Activated CD4-positive, alpha-beta T cell treated with anti-CD3 and anti-CD28 coated beads, Interleukin-2, amount 10 ng/mL, durations not matched to agents 7 days and 5 days (primary cell): ENCODE measurements around the gene TMEM236. TPM values are rescaled to one million over a fixed set of nuclear protein-coding genes. Genes with fewer than 3 reads are reported as not detected.

Experiments
- CTCF ChIA-PET: fragments of 350-600 bp; sonication (Branson Sonifier 250); formaldehyde crosslinking; loops from one replicate; lab custom pipeline; 2021; ENCODE audit warnings: antibody characterized with exemption; lab: Charles Lee
- POLR2A ChIA-PET: fragments of 350-600 bp; sonication (Branson Sonifier 250); formaldehyde crosslinking; loops from one replicate; lab custom pipeline; 2021; ENCODE audit warnings: antibody characterized with exemption; lab: Charles Lee
- DNase-seq: peaks from one replicate; pipeline ENCODE4 v3.0.0-alpha.2; 2020
- H3K27ac Mint-ChIP-seq: one replicate; pipeline ENCODE4 v1.8.0; 2021; ENCODE audit warnings: mild to moderate bottlenecking, moderate library complexity, mixed read lengths
- H3K27me3 Mint-ChIP-seq: one replicate; pipeline ENCODE4 v1.8.0; 2021; ENCODE audit warnings: mixed read lengths
- H3K36me3 Mint-ChIP-seq: one replicate; pipeline ENCODE4 v1.8.0; 2021; ENCODE audit warnings: low read depth, mixed read lengths
- H3K4me1 Mint-ChIP-seq: one replicate; pipeline ENCODE4 v1.8.0; 2021; ENCODE audit warnings: mixed read lengths
- H3K4me3 Mint-ChIP-seq: one replicate; pipeline ENCODE4 v1.8.0; 2021; ENCODE audit warnings: mild to moderate bottlenecking, moderate library complexity, mixed read lengths
- H3K9me3 Mint-ChIP-seq: one replicate; pipeline ENCODE4 v1.8.0; 2021; ENCODE audit warnings: mixed read lengths
- total RNA-seq, 2 experiments: library from RNA; stranded (reverse); gene quantifications; one replicate each; pipeline ENCODE4 v1.2.3, GENCODE V29; 2021

The TMEM236 gene
- total RNA-seq, 2 experiments from 2014 or later, result 0.04 TPM; not detected in 1

DNA sequence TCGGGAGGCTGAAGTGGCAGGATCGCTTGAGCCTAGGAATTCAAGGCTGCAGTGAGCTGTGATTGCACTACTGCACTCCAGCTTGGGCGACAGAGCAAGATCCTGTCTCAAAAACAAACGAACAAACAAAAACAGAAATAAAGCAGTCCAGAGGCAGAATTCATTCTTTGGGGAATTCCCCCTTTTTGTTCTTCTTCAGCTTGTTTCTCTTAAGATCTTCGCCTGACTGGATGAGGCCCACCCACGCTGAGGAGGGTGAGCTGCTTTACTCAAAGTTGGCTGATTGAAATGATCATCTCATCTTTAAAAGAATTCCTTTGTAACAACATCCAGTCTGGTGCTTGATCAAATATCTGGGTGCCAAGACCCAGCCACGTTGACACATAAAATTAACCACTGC lies 67.8 kb downstream of the TMEM236 start:
- no peak overlapping the region for H3K4me3 Mint-ChIP-seq
- ChIA-PET CTCF (no interaction called here), POLR2A (no interaction called here)
- peaks cover 5% of the 10 kb centered on the region for H3K27me3 Mint-ChIP-seq
- no peak for DNase-seq
- no peaks in the 10 kb centered on the region for H3K36me3 Mint-ChIP-seq
- H3K27ac Mint-ChIP-seq, result no peak overlapping the region
- H3K4me1 Mint-ChIP-seq, result no peaks in the 10 kb centered on the region
- H3K9me3 Mint-ChIP-seq, result no peaks in the 10 kb centered on the region

DNA sequence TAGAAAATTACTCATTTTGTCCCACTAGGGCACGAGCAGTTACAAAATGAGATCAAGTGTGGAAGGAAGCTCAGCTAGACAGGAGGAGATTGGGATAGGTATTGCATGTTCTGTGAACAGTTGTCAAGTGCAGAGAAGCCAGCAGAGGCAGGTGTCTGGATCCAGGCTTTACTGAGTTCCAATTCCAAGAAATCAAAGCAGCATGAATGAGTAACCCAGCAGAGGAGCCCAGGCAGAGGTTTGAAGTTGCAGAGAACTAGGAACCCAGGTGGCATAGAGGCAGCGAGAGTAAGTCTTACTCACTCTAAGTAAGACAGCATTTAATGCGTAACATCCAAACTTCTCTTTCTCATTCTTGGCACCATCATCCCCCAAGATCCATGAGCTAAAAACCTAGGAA lies 68.9 kb downstream of the TMEM236 start:
- ChIA-PET POLR2A (interaction anchor here (0.6 kb wide), 1 partner anchor 1338 kb away, joined by 5 read pairs; no protein-coding TSS in a partner anchor), CTCF (no interaction called here)
- H3K4me1 Mint-ChIP-seq, result no peaks in the 10 kb centered on the region
- DNase-seq, result no peak
- no peak overlapping the region for H3K27ac Mint-ChIP-seq
- no peaks in the 10 kb centered on the region for H3K36me3 Mint-ChIP-seq
- H3K9me3 Mint-ChIP-seq, result no peaks in the 10 kb centered on the region
- no peak overlapping the region for H3K4me3 Mint-ChIP-seq
- H3K27me3 Mint-ChIP-seq, result peaks cover 7% of the 10 kb centered on the region

DNA sequence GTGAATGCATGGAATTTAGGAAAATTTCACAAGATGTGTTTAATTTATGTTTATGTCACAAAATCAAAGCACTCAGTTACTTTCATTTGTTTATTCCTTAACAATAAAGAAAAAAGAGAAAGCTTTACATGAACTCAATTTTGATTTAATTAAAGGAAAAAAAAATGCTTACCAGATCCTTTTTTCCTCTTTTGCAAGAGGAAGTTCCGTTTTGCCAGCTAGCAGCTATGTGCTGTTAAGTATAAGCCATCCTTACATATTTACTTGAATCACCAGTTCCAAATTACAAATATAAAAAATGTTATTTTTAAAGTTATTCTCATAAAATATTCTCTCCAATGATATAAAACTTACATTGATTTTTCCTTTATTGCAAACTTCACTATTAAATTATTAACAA lies 69.9 kb downstream of the TMEM236 start:
- no peak overlapping the region for H3K4me3 Mint-ChIP-seq
- no peaks in the 10 kb centered on the region for H3K36me3 Mint-ChIP-seq
- H3K27ac Mint-ChIP-seq, result no peak overlapping the region
- POLR2A ChIA-PET, result no interaction called here
- no peaks in the 10 kb centered on the region for H3K4me1 Mint-ChIP-seq
- peaks cover 7% of the 10 kb centered on the region for H3K27me3 Mint-ChIP-seq
- H3K9me3 Mint-ChIP-seq, result no peaks in the 10 kb centered on the region
- CTCF ChIA-PET, result interaction anchor here (0.6 to 0.9 kb wide), 2 partner anchors 17 to 226 kb away, joined by 3 to 5 read pairs; no protein-coding TSS in a partner anchor
- DNase-seq, result no peak

GRCh38 chr10:17831341-17831740 lies 79.3 kb downstream of the TMEM236 start:
- no peak overlapping the region for H3K4me3 Mint-ChIP-seq
- POLR2A ChIA-PET, result no interaction called here
- CTCF ChIA-PET, result no interaction called here
- H3K4me1 Mint-ChIP-seq, result no peaks in the 10 kb centered on the region
- H3K27me3 Mint-ChIP-seq, result peaks cover 4% of the 10 kb centered on the region
- H3K27ac Mint-ChIP-seq, result no peak overlapping the region
- H3K9me3 Mint-ChIP-seq, result no peaks in the 10 kb centered on the region
- no peak for DNase-seq
- no peaks in the 10 kb centered on the region for H3K36me3 Mint-ChIP-seq

DNA sequence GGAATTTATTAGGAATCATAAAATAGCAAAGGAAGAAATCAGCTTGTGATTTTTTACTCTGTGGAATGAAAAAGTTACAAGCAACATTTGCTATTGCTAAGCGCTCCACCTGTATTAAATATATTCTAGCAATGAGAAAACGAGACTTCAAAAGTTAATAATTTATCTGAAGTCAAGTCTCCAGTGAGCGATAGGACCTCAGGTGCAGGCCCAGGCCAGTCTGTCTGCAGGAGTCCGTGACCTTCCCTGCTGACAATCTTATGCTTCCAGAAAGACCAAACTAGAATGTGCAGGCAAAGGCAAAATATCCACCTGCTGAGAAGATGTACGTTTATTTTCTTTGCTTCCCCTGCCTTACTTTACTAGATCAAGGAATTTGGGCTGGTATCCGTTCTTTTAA lies 79.9 kb downstream of the TMEM236 start:
- CTCF ChIA-PET, result no interaction called here

GRCh38 chr10:17833656-17834055 lies 81.7 kb downstream of the TMEM236 start:
- DNase-seq, result no peak
- H3K4me3 Mint-ChIP-seq, result no peak overlapping the region
- no peak overlapping the region for H3K27ac Mint-ChIP-seq
- peaks cover 8% of the 10 kb centered on the region for H3K27me3 Mint-ChIP-seq
- no peaks in the 10 kb centered on the region for H3K9me3 Mint-ChIP-seq
- H3K4me1 Mint-ChIP-seq, result no peaks in the 10 kb centered on the region
- CTCF ChIA-PET, result no interaction called here
- H3K36me3 Mint-ChIP-seq, result no peaks in the 10 kb centered on the region
- POLR2A ChIA-PET, result no interaction called here

More for the DNA sequence above, 79.9 kb downstream of the TMEM236 start:
- H3K27ac Mint-ChIP-seq, result no peak overlapping the region
- no peaks in the 10 kb centered on the region for H3K36me3 Mint-ChIP-seq
- peaks cover 4% of the 10 kb centered on the region for H3K27me3 Mint-ChIP-seq
- POLR2A ChIA-PET, result no interaction called here
- H3K9me3 Mint-ChIP-seq, result no peaks in the 10 kb centered on the region
- no peak overlapping the region for H3K4me3 Mint-ChIP-seq
- no peaks in the 10 kb centered on the region for H3K4me1 Mint-ChIP-seq
- DNase-seq, result no peak

DNA sequence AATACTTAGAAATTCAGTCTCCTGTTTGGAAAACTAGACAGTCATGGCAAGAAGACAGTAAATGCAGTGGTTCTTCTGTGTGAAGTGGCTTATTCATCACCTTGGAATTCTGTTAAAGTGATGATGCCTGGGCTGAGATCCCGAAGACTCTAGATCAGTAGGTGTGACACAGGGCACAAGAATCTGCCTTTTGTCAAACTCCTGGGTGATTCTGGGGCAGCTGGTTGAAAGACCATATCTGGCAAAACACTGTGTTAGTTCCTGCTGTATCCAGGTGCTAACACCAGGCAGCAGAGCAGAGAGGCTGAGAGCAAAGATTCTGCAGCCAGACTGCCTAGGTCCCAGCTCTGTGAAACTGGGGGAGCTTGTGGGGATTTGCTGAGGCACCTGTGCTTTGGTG lies 83.7 kb downstream of the TMEM236 start:
- peaks cover 8% of the 10 kb centered on the region for H3K27me3 Mint-ChIP-seq

DNA sequence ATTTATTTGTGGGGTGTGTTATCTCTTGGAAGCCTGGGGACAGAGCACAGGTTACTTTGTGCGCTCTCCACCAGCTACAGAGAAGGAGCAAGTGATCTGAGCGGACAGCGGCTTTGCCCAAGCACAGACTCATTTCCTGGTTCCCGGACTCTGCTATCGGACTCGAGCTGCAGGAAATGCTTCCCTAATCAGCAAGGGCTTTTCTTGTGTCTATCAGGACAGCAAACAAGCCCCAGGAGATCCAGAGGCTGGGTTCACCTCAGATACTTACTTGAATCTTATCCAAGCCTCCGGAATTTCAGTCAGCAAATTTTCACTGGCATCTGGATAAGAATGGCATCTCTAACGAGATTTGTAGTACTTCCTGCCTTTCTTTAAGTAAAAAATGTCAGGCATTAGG lies 84.9 kb downstream of the TMEM236 start:
- ChIA-PET POLR2A (no interaction called here), CTCF (no interaction called here)
- Mint-ChIP-seq H3K9me3 (no peaks in the 10 kb centered on the region), H3K27ac (no peak overlapping the region), H3K36me3 (no peaks in the 10 kb centered on the region), H3K27me3 (peaks cover 8% of the 10 kb centered on the region), H3K4me3 (no peak overlapping the region), H3K4me1 (no peaks in the 10 kb centered on the region)
- DNase-seq, result no peak

More for the DNA sequence above, 83.7 kb downstream of the TMEM236 start:
- H3K4me1 Mint-ChIP-seq, result no peaks in the 10 kb centered on the region
- POLR2A ChIA-PET, result no interaction called here
- H3K9me3 Mint-ChIP-seq, result no peaks in the 10 kb centered on the region
- CTCF ChIA-PET, result interaction anchor here (0.6 kb wide), 1 partner anchor 1471 kb away, joined by 3 read pairs; no protein-coding TSS in a partner anchor
- H3K36me3 Mint-ChIP-seq, result no peaks in the 10 kb centered on the region
- no peak for DNase-seq
- H3K27ac Mint-ChIP-seq, result no peak overlapping the region
- no peak overlapping the region for H3K4me3 Mint-ChIP-seq

- Mint-ChIP-seq H3K4me3 (no peak overlapping the region), H3K9me3 (no peaks in the 10 kb centered on the region), H3K36me3 (no peaks in the 10 kb centered on the region), H3K27ac (no peak overlapping the region), H3K27me3 (peaks cover 8% of the 10 kb centered on the region), H3K4me1 (no peaks in the 10 kb centered on the region)
- ChIA-PET CTCF (interaction anchor here (0.9 kb wide), 1 partner anchor 10 kb away, joined by 3 read pairs; no protein-coding TSS in a partner anchor), POLR2A (no interaction called here)
- no peak for DNase-seq
Measured at GRCh38 chr10:17838080-17838648, 86.2 kb downstream of the TMEM236 start.

GRCh38 chr10:17841050-17841449 lies 89.0 kb downstream of the TMEM236 start:
- ChIA-PET POLR2A (no interaction called here), CTCF (no interaction called here)
- H3K27me3 Mint-ChIP-seq, result peaks cover 8% of the 10 kb centered on the region
- no peak overlapping the region for H3K4me3 Mint-ChIP-seq
- H3K36me3 Mint-ChIP-seq, result no peaks in the 10 kb centered on the region
- DNase-seq, result no peak
- H3K4me1 Mint-ChIP-seq, result no peaks in the 10 kb centered on the region
- no peaks in the 10 kb centered on the region for H3K9me3 Mint-ChIP-seq
- H3K27ac Mint-ChIP-seq, result no peak overlapping the region

DNA sequence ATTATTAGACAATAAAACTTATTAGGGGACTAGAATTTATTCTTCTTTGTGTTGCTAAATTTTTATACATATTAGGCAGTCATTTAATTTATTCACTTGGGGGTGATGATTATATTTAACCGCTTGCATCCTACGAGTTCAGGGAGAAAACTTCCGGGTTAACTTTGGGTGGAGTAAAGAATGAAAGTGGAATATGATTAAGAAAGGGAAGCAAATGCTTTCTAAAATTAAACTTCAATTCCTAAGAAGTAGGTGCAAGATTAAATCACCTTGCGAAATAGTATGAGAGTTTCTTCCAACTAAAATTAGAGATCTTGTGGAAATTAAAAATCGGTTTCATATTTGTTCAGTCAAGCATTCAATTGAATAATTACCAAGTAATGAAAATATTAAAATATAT lies 90.6 kb downstream of the TMEM236 start:
- H3K36me3 Mint-ChIP-seq, result no peaks in the 10 kb centered on the region
- no peak for DNase-seq
- CTCF ChIA-PET, result no interaction called here
- no peak overlapping the region for H3K4me3 Mint-ChIP-seq
- H3K4me1 Mint-ChIP-seq, result no peaks in the 10 kb centered on the region
- POLR2A ChIA-PET, result no interaction called here
- no peaks in the 10 kb centered on the region for H3K9me3 Mint-ChIP-seq
- H3K27me3 Mint-ChIP-seq, result peaks cover 6% of the 10 kb centered on the region
- H3K27ac Mint-ChIP-seq, result no peak overlapping the region

DNA sequence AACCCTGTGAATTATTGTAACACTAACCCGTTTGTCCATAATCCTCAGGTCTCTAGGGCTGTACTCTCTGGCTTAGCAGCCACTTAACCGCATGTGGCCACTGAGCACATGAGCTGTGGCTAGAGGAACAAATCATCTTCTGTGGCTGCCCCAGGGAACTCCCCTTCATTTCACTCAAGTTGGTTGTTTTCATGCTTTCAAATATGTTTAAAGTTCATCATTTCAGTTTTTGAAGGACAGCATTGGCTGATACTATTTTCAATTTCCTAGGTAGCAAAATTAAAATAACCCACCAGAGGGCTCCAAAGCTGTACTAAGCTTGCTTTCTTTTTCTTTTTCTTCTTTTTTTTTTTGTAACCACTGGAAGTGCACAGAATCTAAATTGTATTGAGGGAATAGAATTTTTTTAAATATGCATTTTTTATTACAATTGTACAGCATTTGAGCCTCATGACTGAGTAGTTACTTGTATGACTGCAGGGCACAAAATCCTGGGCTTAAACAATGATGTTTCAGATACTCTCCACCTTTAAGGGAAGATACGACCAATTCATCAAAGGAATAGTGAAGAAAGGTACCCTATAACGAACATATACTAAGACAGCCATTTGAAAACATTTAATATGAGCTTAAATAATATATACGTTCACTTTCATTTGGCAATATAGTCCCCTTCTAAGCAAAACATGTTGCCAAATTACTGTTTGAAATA lies 95.7 kb downstream of the TMEM236 start:
- H3K9me3 Mint-ChIP-seq, result no peaks in the 10 kb centered on the region
- no peak overlapping the region for H3K27ac Mint-ChIP-seq
- ChIA-PET POLR2A (interaction anchor here (0.5 to 0.6 kb wide), 2 partner anchors 44 to 233 kb away, joined by 3 read pairs; no protein-coding TSS in a partner anchor), CTCF (interaction anchor here (0.6 to 0.7 kb wide), 2 partner anchors 8 to 19 kb away, joined by 3 to 6 read pairs; no protein-coding TSS in a partner anchor)
- H3K4me1 Mint-ChIP-seq, result peaks cover 2% of the 10 kb centered on the region
- no peak for DNase-seq
- H3K36me3 Mint-ChIP-seq, result no peaks in the 10 kb centered on the region
- peaks cover 1% of the 10 kb centered on the region for H3K27me3 Mint-ChIP-seq
- no peak overlapping the region for H3K4me3 Mint-ChIP-seq

GRCh38 chr10:17848646-17849045 lies 96.6 kb downstream of the TMEM236 start:
- ChIA-PET POLR2A (no interaction called here), CTCF (interaction anchor here (0.7 to 0.8 kb wide), 2 partner anchors 7 to 11 kb away, joined by 3 to 6 read pairs; no protein-coding TSS in a partner anchor)
- Mint-ChIP-seq H3K36me3 (no peaks in the 10 kb centered on the region), H3K4me3 (no peak overlapping the region), H3K27me3 (peaks cover 1% of the 10 kb centered on the region), H3K9me3 (no peaks in the 10 kb centered on the region), H3K27ac (no peak overlapping the region), H3K4me1 (peaks cover 2% of the 10 kb centered on the region)
- DNase-seq, result no peak
